HepG2 (cell line): ENCODE results near the gene C4orf17. TPM values are rescaled to one million over a fixed set of nuclear protein-coding genes. Genes with fewer than 3 reads are reported as not detected.
A peak's percentile ranks its signal among the peaks of the same experiment; 100 is the strongest.

Source experiments
- EED ChIP-seq: sonication (generic); formaldehyde crosslinking; IDR thresholded peaks from 2 replicates; pipeline ENCODE4 v1.5.0; 2020; ENCODE audit warnings: mild to moderate bottlenecking, missing genetic modification reagents
- FOXK2 ChIP-seq: fragments of 450-650 bp; IDR thresholded peaks from 2 replicates; pipeline ENCODE4 v1.6.1; 2016
- FOXP1 ChIP-seq, 2 experiments: fragments of 450-650 bp in 1 of 2; IDR thresholded peaks; 2 replicates each; pipeline ENCODE4 v1.6.1; 2017 to 2018; ENCODE audit warnings: antibody characterized with exemption in 1 of 2
- HDAC1 ChIP-seq: sonication (generic); formaldehyde crosslinking; IDR thresholded peaks from 2 replicates; pipeline ENCODE4 v1.5.1; 2020; ENCODE audit warnings: mild to moderate bottlenecking, missing genetic modification reagents
- HMG20A ChIP-seq: IDR thresholded peaks from 2 replicates; pipeline ENCODE4 v1.6.1; 2016; ENCODE audit warnings: borderline replicate concordance
- JUND ChIP-seq: sonication (generic); formaldehyde crosslinking; IDR thresholded peaks from 2 replicates; pipeline ENCODE4 v1.8.0; 2022; ENCODE audit warnings: mild to moderate bottlenecking, missing genetic modification reagents
- KLF12 ChIP-seq: sonication (generic); formaldehyde crosslinking; IDR thresholded peaks from 2 replicates; pipeline ENCODE4 v1.4.0; 2020; ENCODE audit warnings: missing genetic modification reagents, borderline replicate concordance
- MAF1 ChIP-seq: sonication (generic); formaldehyde crosslinking; IDR thresholded peaks from 2 replicates; pipeline ENCODE4 v1.5.0; 2020; ENCODE audit warnings: missing genetic modification reagents, borderline replicate concordance
- MAFG ChIP-seq: sonication (generic); formaldehyde crosslinking; IDR thresholded peaks from 2 replicates; pipeline ENCODE4 v1.5.1; 2020; ENCODE audit warnings: mild to moderate bottlenecking, missing genetic modification reagents
- POGZ ChIP-seq: sonication (generic); formaldehyde crosslinking; IDR thresholded peaks from 2 replicates; pipeline ENCODE4 v1.4.0; 2020; ENCODE audit warnings: mild to moderate bottlenecking, missing genetic modification reagents
- RBM22 ChIP-seq: fragments of 200-400 bp; formaldehyde crosslinking; optimal IDR thresholded peaks from 2 replicates; pipeline ENCODE3; 2017; ENCODE audit warnings: mild to moderate bottlenecking, low read length, moderate library complexity
- RFX3 ChIP-seq: IDR thresholded peaks from 2 replicates; pipeline ENCODE4 v1.6.1; 2016; ENCODE audit warnings: missing biosample characterization, missing genetic modification reagents
- RORA ChIP-seq: sonication (generic); formaldehyde crosslinking; IDR thresholded peaks from 2 replicates; pipeline ENCODE4 v1.5.0; 2020; ENCODE audit warnings: mild to moderate bottlenecking, missing genetic modification reagents, moderate library complexity
- TCF7L2 ChIP-seq: IDR thresholded peaks from 2 replicates; pipeline ENCODE4 v1.6.1; 2011; ENCODE audit warnings: mild to moderate bottlenecking, low read depth, low read length, moderate library complexity
- TSC22D2 ChIP-seq: sonication (generic); formaldehyde crosslinking; IDR thresholded peaks from 2 replicates; pipeline ENCODE4 v1.5.1; 2020; ENCODE audit warnings: missing genetic modification reagents, mild to moderate bottlenecking, borderline replicate concordance
- ZBTB7B ChIP-seq: sonication (generic); formaldehyde crosslinking; IDR thresholded peaks from 2 replicates; pipeline ENCODE4 v1.4.0; 2020; ENCODE audit warnings: missing genetic modification reagents
- ZFP37 ChIP-seq: sonication (generic); formaldehyde crosslinking; IDR thresholded peaks from 2 replicates; pipeline ENCODE4 v1.4.0; 2020; ENCODE audit warnings: missing genetic modification reagents, borderline replicate concordance
- ZNF24 ChIP-seq: fragments of 450-650 bp; IDR thresholded peaks from 2 replicates; pipeline ENCODE4 v1.6.1; 2017; ENCODE audit warnings: antibody characterized with exemption, mild to moderate bottlenecking
- ZNF350 ChIP-seq: sonication (generic); formaldehyde crosslinking; IDR thresholded peaks from 2 replicates; pipeline ENCODE4 v1.4.0; 2020; ENCODE audit warnings: mild to moderate bottlenecking, low read depth, missing genetic modification reagents, borderline replicate concordance
- ZNF44 ChIP-seq: sonication (generic); formaldehyde crosslinking; IDR thresholded peaks from 2 replicates; pipeline ENCODE4 v1.5.1; 2020; ENCODE audit warnings: mild to moderate bottlenecking, missing genetic modification reagents
- ZNF572 ChIP-seq: sonication (generic); formaldehyde crosslinking; IDR thresholded peaks from 2 replicates; pipeline ENCODE4 v1.5.1; 2020; ENCODE audit warnings: mild to moderate bottlenecking, missing genetic modification reagents
- ZSCAN12 ChIP-seq: sonication (generic); formaldehyde crosslinking; IDR thresholded peaks from 2 replicates; pipeline ENCODE4 v1.9.0; 2021; ENCODE audit warnings: mild to moderate bottlenecking, missing genetic modification reagents
- polyA plus RNA-seq, 8 experiments: library from polyadenylated mRNA; depleted of rRNA in 3 of 8; stranded (reverse) in 7 of 8; unstranded in 1 of 8; fragments of >200 nt; fragmentation: Illumina TruSeq in 4 of 8; extraction: Trizol in 4 of 8; gene quantifications; 2 replicates each; pipeline versions ENCODE4 v1.2.1 to v1.2.3, GENCODE V29; 2011 to 2016; ENCODE audit warnings: low read depth in 4 of 8, missing spikeins in 1 of 8, mixed read lengths in 1 of 8; ENCODE audit not compliant: insufficient read depth in 1 of 8
- total RNA-seq, 5 experiments: library from RNA; depleted of rRNA; stranded (reverse); fragments of >200 nt; fragmentation: Illumina TruSeq; extraction: Trizol; gene quantifications; 2 replicates each; pipeline ENCODE4 v1.2.3, GENCODE V29; 2016; ENCODE audit warnings: low read depth in 1 of 5
- TF ChIP-seq, protein P1 (sequence below): sonication (generic); formaldehyde crosslinking; IDR thresholded peaks from 2 replicates; pipeline ENCODE4 v1.5.1; 2020; ENCODE audit warnings: mild to moderate bottlenecking, missing genetic modification reagents, borderline replicate concordance
- TF ChIP-seq, protein P2 (sequence below): sonication (generic); formaldehyde crosslinking; conservative IDR thresholded peaks from 2 replicates; pipeline ENCODE4 v1.8.1; 2023; ENCODE audit warnings: missing genetic modification reagents

The C4orf17 gene
- total and polyA plus RNA-seq, 2 of the 13 experiments (the other 11 are each of a cell fraction or from before 2014, with no cell fraction given): not detected

DNA sequence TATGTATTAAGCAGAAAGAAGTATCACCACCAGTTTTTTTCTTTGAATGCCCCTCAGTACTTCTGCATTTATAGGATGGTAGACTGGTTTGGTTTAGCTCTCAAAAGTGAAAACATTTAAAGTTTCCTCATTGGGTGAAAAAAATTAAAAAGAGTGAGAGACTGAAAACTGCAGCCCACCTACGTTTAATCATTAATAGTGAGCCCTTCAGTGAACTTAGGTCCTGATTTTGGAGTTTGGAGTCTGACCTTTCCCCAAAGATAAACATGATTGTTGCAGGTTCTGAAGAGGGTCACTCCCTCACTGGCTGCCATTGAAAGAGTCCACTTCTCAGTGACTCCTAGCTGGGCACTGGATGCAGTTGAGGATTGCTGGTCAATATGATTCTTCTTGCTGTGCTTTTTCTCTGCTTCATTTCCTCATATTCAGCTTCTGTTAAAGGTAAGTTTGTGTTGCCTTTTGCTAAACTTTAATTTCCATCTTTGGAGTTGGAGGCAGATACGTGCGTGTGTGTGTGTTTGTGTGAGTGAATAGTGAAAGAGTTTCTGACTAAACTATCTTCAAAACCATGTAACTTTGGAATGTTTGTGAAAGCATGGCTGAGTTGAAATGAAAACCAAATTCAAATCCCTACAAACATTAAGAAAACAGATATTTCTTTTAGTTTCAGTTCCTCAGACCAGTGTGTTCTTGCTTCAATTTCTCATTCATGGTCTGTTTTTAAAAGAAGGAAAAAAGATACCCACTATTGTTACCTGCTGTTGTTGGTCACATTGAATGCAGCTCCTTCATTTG lies 63.9 kb downstream of the C4orf17 start, which contains the start of gene MTTP (continued):
- TF ChIP-seq, protein P1, sequence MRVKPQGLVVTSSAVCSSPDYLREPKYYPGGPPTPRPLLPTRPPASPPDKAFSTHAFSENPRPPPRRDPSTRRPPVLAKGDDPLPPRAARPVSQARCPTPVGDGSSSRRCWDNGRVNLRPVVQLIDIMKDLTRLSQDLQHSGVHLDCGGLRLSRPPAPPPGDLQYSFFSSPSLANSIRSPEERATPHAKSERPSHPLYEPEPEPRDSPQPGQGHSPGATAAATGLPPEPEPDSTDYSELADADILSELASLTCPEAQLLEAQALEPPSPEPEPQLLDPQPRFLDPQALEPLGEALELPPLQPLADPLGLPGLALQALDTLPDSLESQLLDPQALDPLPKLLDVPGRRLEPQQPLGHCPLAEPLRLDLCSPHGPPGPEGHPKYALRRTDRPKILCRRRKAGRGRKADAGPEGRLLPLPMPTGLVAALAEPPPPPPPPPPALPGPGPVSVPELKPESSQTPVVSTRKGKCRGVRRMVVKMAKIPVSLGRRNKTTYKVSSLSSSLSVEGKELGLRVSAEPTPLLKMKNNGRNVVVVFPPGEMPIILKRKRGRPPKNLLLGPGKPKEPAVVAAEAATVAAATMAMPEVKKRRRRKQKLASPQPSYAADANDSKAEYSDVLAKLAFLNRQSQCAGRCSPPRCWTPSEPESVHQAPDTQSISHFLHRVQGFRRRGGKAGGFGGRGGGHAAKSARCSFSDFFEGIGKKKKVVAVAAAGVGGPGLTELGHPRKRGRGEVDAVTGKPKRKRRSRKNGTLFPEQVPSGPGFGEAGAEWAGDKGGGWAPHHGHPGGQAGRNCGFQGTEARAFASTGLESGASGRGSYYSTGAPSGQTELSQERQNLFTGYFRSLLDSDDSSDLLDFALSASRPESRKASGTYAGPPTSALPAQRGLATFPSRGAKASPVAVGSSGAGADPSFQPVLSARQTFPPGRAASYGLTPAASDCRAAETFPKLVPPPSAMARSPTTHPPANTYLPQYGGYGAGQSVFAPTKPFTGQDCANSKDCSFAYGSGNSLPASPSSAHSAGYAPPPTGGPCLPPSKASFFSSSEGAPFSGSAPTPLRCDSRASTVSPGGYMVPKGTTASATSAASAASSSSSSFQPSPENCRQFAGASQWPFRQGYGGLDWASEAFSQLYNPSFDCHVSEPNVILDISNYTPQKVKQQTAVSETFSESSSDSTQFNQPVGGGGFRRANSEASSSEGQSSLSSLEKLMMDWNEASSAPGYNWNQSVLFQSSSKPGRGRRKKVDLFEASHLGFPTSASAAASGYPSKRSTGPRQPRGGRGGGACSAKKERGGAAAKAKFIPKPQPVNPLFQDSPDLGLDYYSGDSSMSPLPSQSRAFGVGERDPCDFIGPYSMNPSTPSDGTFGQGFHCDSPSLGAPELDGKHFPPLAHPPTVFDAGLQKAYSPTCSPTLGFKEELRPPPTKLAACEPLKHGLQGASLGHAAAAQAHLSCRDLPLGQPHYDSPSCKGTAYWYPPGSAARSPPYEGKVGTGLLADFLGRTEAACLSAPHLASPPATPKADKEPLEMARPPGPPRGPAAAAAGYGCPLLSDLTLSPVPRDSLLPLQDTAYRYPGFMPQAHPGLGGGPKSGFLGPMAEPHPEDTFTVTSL (CRISPR knock-in tag): peak; percentile 70; the same call in 1 of the 2 replicates
- TF ChIP-seq, protein P2, sequence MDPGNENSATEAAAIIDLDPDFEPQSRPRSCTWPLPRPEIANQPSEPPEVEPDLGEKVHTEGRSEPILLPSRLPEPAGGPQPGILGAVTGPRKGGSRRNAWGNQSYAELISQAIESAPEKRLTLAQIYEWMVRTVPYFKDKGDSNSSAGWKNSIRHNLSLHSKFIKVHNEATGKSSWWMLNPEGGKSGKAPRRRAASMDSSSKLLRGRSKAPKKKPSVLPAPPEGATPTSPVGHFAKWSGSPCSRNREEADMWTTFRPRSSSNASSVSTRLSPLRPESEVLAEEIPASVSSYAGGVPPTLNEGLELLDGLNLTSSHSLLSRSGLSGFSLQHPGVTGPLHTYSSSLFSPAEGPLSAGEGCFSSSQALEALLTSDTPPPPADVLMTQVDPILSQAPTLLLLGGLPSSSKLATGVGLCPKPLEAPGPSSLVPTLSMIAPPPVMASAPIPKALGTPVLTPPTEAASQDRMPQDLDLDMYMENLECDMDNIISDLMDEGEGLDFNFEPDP (CRISPR knock-in tag): no peak
- TF ChIP-seq ZBTB7B (CRISPR knock-in tag) (peak; percentile 82), HDAC1 (peak; percentile 44; the same call in 1 of the 2 replicates), RBM22 (no peak), RFX3 (CRISPR knock-in tag) (no peak), MAFG (CRISPR knock-in tag) (no peak), KLF12 (CRISPR knock-in tag) (peak; percentile 73; the same call in 1 of the 2 replicates), HMG20A (peak; percentile 54; the same call in 1 of the 2 replicates), TSC22D2 (no peak; the same call in 1 of the 2 replicates), MAF1 (no peak), JUND (CRISPR knock-in tag) (no peak), ZNF24 (no peak), FOXK2 (peak; percentile 44; the same call in 1 of the 2 replicates), ZNF350 (CRISPR knock-in tag) (no peak), RORA (CRISPR knock-in tag) (no peak), EED (CRISPR knock-in tag) (no peak), ZFP37 (CRISPR knock-in tag) (no peak), ZNF572 (CRISPR knock-in tag) (no peak), POGZ (CRISPR knock-in tag) (peak; percentile 86), TCF7L2 (no peak), ZSCAN12 (no peak), FOXP1 (IDR thresholded peaks at IDR 0.05) (no peak), FOXP1 (CRISPR knock-in tag; IDR thresholded peaks at IDR 0.05) (peak; percentile 66; the same call in 1 of the 2 replicates), ZNF44 (CRISPR knock-in tag) (0 out of 2 replicates have a peak, but pooled peaks have one; percentile 41)
- TF ChIP-seq, all 625 proteins: peak for 162
